ENCODE data around the gene RNASE7.

The RNASE7 gene

DNA sequence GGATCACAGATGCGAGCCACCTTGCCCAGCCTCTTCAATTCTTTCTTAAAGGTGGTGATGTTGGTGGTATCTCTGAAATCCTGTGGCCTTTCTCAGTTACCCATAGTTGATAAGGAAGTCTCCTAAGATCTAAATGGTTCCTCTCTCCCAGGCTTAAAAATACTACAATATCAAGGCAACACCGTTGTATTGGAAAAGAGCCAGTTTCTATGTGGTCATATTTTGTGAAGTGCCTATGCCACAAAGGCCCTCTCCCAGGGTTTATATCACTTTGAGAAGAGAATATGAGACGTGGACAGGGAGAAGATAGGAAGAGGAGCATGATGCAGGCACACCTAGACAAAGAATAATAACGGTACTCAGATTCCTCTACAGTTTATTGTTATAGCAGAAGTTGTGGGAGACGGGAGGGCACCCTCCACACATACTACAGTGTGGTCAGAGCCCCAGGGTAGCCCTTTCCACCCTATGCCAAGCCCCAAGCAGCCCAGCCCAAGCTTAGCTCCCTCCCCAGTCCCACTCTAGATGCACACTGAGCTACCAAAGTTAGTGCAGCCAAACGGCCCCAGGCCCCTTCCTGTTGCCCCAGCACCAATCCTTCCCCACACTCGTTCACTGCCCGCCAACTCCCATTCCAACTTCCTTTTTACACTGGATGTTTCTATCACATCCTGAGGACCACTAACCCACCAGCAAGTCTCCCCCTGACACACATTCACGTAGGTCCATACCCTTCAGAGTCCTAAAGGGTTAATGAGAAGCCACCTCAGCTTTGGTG lies 25.6 kb upstream of the RNASE7 start:
- TF ChIP-seq, protein P1, sequence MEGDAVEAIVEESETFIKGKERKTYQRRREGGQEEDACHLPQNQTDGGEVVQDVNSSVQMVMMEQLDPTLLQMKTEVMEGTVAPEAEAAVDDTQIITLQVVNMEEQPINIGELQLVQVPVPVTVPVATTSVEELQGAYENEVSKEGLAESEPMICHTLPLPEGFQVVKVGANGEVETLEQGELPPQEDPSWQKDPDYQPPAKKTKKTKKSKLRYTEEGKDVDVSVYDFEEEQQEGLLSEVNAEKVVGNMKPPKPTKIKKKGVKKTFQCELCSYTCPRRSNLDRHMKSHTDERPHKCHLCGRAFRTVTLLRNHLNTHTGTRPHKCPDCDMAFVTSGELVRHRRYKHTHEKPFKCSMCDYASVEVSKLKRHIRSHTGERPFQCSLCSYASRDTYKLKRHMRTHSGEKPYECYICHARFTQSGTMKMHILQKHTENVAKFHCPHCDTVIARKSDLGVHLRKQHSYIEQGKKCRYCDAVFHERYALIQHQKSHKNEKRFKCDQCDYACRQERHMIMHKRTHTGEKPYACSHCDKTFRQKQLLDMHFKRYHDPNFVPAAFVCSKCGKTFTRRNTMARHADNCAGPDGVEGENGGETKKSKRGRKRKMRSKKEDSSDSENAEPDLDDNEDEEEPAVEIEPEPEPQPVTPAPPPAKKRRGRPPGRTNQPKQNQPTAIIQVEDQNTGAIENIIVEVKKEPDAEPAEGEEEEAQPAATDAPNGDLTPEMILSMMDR (IDR thresholded peaks at IDR 0.05; ENCODE audit: low read length, missing control alignments): no peak
- DNase-seq (ENCODE audit: low read depth): no peak
- H3K4me3 ChIP-seq (replicated peaks; ENCODE audit: low read depth, low read length): no peak overlapping the region

DNA sequence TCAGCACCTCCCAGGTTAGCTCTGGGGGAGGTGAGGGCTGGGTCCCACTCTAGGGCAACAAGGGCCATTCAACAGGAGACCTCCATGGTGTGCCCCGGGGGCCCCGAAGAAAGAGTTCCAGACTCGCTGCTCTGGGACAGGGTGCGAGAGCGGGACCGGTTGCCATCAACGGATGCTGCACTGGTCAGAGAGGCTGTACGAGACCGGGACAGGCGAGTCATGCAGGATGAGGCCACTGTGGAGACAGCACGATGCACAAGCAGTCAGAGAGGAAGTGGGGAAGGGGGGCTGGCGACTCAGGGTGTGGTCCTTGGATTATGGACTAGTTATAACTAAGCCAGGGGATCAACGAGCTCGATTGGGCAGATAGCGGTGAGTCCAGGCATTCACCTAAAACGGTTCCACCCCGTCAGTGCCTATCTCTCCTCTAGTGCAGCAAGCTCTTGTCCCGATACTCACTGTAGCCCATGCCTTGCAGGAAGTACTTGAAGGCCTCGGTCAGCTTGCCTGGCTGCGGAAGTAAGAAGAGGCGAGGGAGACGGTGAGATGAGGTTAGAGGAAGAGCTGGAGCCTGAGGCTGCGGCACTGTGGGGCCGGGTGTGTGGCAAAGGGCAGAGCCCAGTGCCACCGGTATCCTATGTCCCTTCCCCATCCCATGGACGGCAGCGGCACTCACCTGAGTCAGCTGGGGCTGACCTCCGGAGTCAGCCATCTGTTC lies 24.5 kb upstream of the RNASE7 start:
- no peak overlapping the region for H3K4me3 ChIP-seq (replicated peaks; ENCODE audit: low read depth, low read length)
- TF ChIP-seq, protein P1 (IDR thresholded peaks at IDR 0.05; ENCODE audit: low read length, missing control alignments): no peak
- DNase-seq (ENCODE audit: low read depth): no peak

DNA sequence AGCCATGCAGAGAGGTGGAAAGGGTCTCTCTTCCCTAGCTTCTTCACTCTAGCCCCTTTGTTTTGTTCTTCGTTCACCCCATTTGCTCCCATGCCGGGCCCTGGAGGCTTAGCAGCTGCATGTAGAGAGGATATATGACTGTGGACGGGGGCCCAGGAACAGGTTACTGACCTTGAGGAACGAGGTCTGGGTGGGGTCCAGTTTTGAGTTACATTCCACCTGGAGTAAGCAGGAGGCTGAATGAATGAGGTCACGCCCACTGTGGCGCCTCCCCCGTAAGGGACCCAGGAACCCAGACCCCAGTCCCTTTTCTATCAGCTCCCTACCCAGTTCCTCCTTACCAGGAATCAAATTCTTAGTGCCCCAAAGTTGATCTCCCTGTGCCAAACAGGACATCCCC lies 23.9 kb upstream of the RNASE7 start:
- no peak for DNase-seq (ENCODE audit: low read depth)
- H3K4me3 ChIP-seq (replicated peaks; ENCODE audit: low read depth, low read length): no peak overlapping the region
- TF ChIP-seq, protein P1 (IDR thresholded peaks at IDR 0.05; ENCODE audit: low read length, missing control alignments): no peak

DNA sequence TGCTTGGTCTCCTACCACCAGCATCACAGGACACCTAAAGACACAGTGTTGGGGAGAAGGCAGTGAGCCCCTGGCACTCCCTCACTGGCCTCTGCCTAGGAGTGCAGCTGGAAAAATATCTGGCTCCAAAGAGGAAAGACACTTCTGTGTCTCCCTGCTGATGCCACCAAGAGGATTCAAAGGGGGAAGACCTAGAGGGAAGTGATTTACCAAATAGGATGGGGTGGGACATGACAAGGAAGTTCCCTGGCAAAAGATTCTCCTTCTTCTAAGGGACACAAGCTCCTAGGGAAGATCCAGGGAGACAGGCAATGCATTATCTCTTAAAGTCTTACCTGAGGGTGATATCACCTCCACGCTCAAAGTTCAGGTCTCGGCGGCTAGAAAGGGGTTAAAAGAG lies 23.4 kb upstream of the RNASE7 start:
- no peak for DNase-seq (ENCODE audit: low read depth)
- H3K4me3 ChIP-seq (replicated peaks; ENCODE audit: low read depth, low read length): no peak overlapping the region

DNA sequence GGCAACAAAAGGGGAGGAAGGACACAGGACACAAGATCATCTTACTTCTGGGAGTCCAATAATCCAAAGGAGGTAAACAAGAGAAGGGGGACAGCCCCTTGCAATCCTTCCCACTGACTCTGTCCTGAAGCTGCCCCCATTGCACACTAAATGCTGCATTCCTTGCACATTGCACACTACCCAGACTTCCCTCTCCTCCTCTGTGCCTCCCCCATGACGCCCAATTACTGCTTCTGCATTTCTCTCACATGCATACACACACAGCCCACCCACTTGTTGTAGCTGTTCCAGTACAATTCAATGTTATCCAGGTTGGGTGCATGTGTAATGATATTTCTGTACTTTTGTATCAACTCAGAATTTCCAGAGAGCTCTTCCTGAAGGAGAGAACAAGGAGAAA lies 22.8 kb upstream of the RNASE7 start:
- TF ChIP-seq, protein P1 (IDR thresholded peaks at IDR 0.05; ENCODE audit: low read length, missing control alignments): no peak

More for the DNA sequence above, 23.4 kb upstream of the RNASE7 start:
- TF ChIP-seq, protein P1 (IDR thresholded peaks at IDR 0.05; ENCODE audit: low read length, missing control alignments): no peak

DNA sequence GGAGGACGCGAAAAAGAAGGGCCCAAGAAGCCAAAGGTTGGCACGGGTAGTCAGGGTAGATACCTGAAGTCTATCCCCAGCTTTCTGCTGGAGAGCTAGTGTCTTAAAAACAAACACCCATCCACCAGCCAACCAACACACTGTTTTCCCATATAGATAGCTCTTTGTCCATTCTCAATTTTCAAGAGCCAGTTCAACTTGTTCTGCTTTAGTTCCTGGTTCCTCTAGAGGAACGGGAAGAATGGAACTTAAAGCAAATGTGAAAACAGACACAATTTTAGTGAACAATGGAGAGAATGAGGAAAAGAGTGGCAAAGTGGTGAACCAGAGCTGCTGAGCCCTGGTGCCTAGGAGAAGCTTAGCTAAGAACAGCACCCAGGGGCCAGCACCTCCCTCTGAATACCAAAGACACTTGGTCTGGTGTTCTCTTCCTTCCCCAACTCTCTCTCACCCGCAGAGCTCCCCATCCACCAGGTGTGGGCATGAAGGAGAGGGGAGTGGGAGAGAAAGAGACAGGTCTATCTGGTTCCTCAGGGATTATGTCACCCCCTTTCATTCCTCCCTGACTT lies 21.1 kb upstream of the RNASE7 start:
- TF ChIP-seq, protein P1 (IDR thresholded peaks at IDR 0.05; ENCODE audit: low read length, missing control alignments): no peak
- H3K4me3 ChIP-seq (replicated peaks; ENCODE audit: low read depth, low read length): no peak overlapping the region
- DNase-seq (ENCODE audit: low read depth): no peak

More for the DNA sequence above, 22.8 kb upstream of the RNASE7 start:
- H3K4me3 ChIP-seq (replicated peaks; ENCODE audit: low read depth, low read length): no peak overlapping the region
- DNase-seq (ENCODE audit: low read depth): no peak

Measured in fibroblast of pulmonary artery (primary cell).